IMR-90 (cell line): ENCODE data around the gene MAFF.

Experiments
- CTCF ChIP-seq: conservative IDR thresholded peaks from 2 replicates; pipeline ENCODE4 v1.5.1; 2012; ENCODE audit warnings: mild to moderate bottlenecking, low read depth, low read length, improper control_type of control experiment
- MAFK ChIP-seq: IDR thresholded peaks from 2 replicates; pipeline ENCODE4 v1.6.1; 2012; ENCODE audit warnings: low read depth, low read length, improper control_type of control experiment
- MXI1 ChIP-seq: IDR thresholded peaks from 2 replicates; pipeline ENCODE4 v1.6.1; 2012; ENCODE audit warnings: low read depth, mild to moderate bottlenecking, low read length, moderate library complexity, borderline replicate concordance
- POLR2A ChIP-seq: IDR thresholded peaks from 2 replicates; pipeline ENCODE4 v1.6.1; 2012; ENCODE audit warnings: mild to moderate bottlenecking, low read depth, low read length
- RFX5 ChIP-seq: IDR thresholded peaks from 2 replicates; pipeline ENCODE4 v1.8.0; 2012; ENCODE audit warnings: low read depth, mild to moderate bottlenecking, low read length, moderate library complexity

- no peak for TF ChIP-seq CTCF
- no peak for TF ChIP-seq MXI1
- TF ChIP-seq RFX5 = no peak
- TF ChIP-seq MAFK = no peak
- no peak for TF ChIP-seq POLR2A
Observed at GRCh38 chr22:38236786-38237185, 35.0 kb downstream of the MAFF start.
